HG02884 (cell line): ENCODE results near the gene TCP10L.
"Not testable (repeated sequence)": the region's sequence is repeated elsewhere in the genome, so short reads cannot be mapped to it uniquely, and the experiment has no call there.

Source experiments
- ATAC-seq: cut with Tn5 transposase; IDR thresholded peaks from one replicate; pipeline ENCODE4 v1.9.1; 2021; ENCODE audit warnings: mild to moderate bottlenecking, moderate library complexity; ENCODE audit not compliant: unreplicated experiment

TCP10L gene

DNA sequence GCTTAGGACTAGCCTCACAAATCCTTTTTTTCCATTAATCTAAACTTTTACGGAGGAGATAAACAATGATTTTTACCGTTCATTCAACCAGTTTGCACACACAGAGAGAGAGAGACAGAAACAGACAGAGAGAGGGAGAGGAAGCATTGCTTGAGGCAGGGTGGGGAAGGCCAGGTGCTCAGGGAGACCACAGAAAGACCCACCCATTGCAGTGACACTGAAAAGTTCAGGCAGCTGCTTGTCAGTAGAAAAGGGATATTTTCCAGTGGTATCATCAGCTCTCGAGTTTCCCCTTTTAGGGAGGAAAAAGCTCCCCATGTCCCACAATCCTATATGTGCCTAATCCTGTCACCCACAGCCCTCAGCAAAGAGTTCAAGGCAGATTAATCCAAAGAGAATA lies 27.2 kb downstream of the TCP10L start:
- no peak for ATAC-seq

- no peak for ATAC-seq
Measured at GRCh38 chr21:32554832-32555638, 30.3 kb downstream of the TCP10L start.

- no peak for ATAC-seq
Measured at GRCh38 chr21:32549886-32550285, 35.4 kb downstream of the TCP10L start.

DNA sequence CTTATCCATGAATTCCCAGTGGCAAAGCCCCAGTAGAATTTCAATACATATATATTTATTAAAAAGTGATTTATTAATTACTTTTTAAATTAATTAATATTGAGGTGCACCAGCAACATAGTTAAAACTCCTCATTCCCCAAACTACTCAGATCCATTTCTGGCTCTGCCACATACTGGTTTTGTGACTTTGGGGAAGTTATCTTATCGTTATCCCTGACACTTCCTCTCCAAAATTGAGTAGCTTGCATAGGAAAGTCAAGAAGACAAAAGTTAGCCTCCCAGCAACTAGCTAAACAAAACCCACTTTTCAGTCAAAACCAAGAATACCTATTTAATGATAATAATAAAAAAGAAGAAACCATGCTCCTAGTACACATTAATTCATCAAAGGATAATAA lies 35.9 kb downstream of the TCP10L start:
- no peak for ATAC-seq

DNA sequence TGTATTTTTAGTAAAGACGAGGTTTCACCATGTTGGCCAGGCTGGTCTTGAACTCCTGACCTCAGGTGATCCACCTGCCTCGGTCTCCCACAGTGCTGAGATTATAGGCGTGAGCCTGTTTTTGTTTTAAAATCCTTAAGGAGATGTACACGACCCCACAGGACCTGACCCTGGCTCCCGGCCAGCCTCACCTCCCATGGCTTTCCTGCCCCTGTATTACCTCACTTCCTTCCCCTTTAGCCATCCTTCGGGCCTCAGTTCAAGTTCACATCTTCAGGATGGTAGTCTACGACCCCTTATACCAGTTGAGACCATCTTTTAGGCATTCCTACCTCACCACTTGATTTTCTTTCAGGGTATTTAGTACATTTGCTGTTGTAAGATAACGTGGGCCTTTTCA lies 36.3 kb downstream of the TCP10L start:
- ATAC-seq, result no peak

GRCh38 chr21:32547018-32547417 lies 38.3 kb downstream of the TCP10L start:
- no peak for ATAC-seq

DNA sequence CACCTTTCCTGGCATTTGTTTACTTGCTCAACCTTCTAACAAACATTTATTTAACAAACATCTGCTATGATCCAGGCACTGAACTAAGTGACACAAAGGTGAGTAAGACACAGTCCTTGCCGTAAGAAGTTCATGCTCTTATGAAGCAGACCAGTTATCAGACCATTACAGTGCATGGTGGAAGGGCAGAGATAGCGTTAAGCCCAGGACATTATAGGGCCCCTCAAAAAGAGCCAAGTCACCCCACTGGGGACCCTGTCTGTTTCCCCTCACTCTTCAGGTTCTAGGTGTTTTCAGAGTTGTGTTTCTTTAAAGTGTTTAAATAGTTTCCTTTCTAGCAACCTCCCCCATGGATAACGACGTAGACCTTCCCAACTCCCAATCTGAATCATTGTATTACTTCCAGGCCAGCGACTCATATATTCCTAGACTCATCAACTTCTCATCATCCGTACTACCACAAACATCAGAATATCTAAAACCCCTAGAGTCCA lies 39.3 kb downstream of the TCP10L start:
- no peak for ATAC-seq

- ATAC-seq, result no peak
Measured at GRCh38 chr21:32544697-32545096, 40.6 kb downstream of the TCP10L start.

GRCh38 chr21:32543975-32544374 lies 41.3 kb downstream of the TCP10L start:
- no peak for ATAC-seq

- ATAC-seq, result not testable (repeated sequence)
Measured at GRCh38 chr21:32543056-32543455, 42.3 kb downstream of the TCP10L start.

GRCh38 chr21:32539378-32539777 lies 45.9 kb downstream of the TCP10L start:
- ATAC-seq, result no peak

DNA sequence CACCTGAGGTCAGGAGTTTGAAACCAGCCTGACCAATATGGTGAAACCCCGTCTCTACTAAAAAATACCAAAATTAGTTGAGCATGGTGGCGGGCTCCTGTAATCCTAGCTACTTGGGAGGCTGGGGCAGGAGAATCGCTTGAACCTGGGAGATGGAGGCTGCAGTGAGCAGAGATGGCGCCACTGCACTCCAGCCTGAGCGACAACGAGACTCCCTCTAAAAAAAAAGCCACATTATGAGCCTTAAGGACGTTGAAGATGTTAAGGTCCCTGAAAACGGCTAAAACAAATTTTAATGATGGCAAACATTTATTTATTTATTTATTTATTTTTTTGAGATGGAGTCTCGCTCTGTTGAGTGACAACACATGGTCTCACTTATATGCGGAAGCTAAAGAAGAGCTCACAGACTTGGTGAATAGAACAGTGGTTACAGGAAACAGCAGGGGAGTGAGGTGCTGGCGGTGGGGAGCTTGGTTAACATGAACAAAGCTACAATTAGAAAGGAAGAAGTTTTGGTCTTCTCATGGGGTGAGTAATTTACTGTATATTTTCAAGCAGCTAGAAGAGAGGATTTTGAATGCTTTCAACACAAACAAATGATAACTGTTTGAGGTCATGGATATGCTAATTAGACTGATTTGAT lies 47.1 kb downstream of the TCP10L start:
- no peak for ATAC-seq

DNA sequence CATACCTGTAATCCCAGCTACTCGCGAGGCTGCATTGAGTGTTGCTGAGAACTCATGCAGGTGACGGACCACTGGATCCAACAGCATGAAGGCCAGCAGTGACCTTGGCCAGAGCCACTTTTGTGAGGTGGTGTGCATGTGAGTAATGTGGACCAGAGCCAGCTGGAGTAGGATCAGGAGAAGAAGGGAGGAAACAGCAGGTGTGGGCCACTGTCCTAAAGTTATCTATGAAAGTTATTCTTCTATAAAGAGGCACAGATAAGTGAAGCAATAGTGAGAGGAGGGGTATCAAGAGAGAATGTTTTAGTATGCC lies 47.8 kb downstream of the TCP10L start:
- ATAC-seq, result no peak

GRCh38 chr21:32535612-32536011 lies 49.7 kb downstream of the TCP10L start:
- no peak for ATAC-seq

GRCh38 chr21:32534113-32534512 lies 51.2 kb downstream of the TCP10L start:
- ATAC-seq, result no peak

DNA sequence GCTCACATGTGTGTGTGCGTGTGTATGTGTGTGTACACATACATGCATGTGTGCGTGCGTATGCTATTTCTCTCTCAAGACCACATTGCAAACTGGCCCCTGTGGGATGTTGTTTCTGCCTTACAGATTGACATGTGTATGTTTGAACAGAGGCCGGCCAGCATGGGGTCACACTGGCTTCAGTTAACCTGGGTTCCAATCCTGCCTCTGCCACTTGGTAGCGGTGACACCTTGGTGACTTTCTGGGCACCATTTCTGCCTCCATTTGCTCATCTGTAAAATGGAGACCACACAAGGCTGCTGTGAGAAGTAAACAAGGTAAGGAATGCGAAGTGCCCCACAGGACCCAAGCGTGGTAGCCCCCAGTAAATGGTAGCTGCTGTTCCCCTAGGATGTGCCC lies 51.7 kb downstream of the TCP10L start:
- no peak for ATAC-seq

DNA sequence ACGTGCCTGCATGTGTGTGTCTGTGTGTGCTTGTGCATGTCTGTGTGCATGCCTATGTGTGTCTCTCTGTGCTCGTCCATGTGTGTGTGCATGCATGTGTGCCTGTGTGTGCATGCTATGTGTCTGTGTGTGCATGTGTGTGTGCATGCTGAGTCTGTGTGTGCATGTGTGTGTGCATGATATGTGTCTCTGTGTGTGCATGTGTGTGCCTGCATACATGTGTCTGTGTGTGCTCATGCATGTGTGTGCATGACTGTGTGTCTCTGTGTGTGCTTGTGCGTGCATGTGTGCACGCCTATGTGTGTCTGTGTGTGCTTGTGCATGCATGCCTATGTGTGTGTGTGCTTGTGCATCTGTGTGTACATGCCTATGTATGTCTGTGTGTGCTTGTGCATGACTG lies 52.3 kb downstream of the TCP10L start:
- ATAC-seq, result no peak

DNA sequence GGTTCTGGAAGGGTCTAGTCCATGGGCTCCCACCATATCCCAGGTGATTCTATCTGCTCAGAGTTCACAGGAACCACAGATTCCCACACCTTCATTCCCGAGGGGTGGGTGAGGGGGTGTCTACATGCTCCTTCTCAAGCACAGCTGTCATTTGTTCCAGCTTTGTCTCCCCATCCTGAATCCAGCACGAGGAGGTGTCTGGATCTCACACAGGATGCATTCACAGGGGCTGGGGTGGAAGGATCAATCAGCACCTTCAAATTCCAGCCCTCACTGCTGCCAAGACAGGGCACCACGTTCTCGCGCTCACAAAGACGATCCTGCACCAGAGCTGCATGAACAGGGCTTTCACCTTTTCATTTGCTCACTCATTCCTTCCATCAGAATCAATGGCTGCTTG lies 52.7 kb downstream of the TCP10L start:
- no peak for ATAC-seq

- ATAC-seq, result not testable (repeated sequence)
Measured at GRCh38 chr21:32531561-32531960, 53.8 kb downstream of the TCP10L start.

- not testable (repeated sequence) for ATAC-seq
Measured at GRCh38 chr21:32530809-32531208, 54.5 kb downstream of the TCP10L start.

DNA sequence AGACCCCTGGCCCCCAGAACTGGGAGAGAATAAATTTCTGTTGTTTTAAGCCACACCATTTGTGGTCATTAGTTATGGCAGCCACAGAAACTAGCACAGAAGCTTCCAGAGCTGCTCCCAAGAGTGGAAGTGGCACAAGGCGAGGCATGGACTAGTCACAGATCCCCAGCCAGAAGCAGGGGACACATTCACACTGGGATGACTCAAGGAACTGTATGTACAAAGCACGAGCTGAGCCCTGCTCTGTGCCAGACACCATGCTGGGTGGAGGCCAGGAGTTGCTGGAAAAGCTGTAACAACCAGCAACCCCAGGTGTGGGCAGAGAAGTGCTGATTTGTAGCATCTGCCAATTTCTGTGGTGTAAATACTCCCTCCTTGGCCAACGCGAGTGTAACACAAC lies 55.6 kb downstream of the TCP10L start:
- no peak for ATAC-seq

- ATAC-seq, result no peak
Measured at GRCh38 chr21:32525282-32525681, 60.0 kb downstream of the TCP10L start.
